SHP77 (cell line): Measurements from ENCODE around the gene MS4A1.
"Not testable (repeated sequence)": the region's sequence is repeated elsewhere in the genome, so short reads cannot be mapped to it uniquely, and the experiment has no call there.

Experiments
- DNase-seq, 2 experiments: peaks; one replicate each; lab custom pipeline; 2025; lab: John Stamatoyannopoulos, UW

Gene MS4A1

GRCh38 chr11:60455531-60456042 lies at the start of gene MS4A1:
TSS of gene MS4A1 (plus strand) at chr11:60455847. CDS start at chr11:60462375, 6,528 bp downstream.
- DNase-seq: no peak

- no peak for DNase-seq
These were observed 35.6 kb upstream of the MS4A1 start for GRCh38 chr11:60420015-60420414.

DNA sequence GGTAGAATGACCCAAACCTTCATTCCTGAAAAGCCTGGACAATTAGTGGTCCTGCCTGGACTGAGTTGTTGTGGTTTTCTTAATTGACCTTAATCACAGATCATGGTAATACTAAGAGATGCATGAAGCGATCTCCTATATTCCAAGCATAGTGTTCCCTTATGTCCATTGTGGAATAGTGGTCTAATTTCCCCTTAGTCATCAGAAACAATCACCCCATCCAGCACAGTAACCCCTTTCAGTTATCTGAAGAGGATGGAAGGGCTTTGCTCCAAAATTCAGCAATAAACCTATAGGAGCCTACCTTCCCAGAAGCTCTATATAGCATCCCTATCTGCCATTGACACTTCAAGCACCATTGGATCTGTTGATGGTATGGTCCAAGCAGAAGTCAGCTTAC lies 33.0 kb upstream of the MS4A1 start:
- no peak for DNase-seq

- DNase-seq: peak; percentile 50 to 64
These were observed 27.1 kb upstream of the MS4A1 start for GRCh38 chr11:60428517-60428916.

DNA sequence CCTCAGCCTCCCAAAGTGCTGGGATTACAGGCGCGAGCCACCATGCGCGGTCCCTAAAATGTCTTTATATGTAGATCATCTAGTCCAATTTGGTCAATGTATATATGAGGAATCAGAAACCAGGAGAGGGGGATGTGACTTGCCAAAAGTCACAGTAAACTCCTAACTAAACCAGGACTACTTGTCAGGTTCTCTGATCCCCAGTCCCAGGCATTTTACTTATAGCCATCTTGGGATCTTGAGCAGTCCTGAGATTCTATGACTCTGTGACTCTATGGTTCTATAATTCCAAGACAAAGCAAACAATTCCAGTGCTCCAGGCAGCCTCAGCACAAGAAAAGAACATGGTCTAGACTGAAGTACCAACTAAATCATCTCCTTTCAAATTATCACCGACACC lies 26.4 kb upstream of the MS4A1 start, which contains the start of gene MS4A5:
TSS of gene MS4A5 (plus strand) at position 301 of the 400 bp plus-strand sequence. CDS start 103 bp downstream, outside the sequence.
- no peak for DNase-seq

DNA sequence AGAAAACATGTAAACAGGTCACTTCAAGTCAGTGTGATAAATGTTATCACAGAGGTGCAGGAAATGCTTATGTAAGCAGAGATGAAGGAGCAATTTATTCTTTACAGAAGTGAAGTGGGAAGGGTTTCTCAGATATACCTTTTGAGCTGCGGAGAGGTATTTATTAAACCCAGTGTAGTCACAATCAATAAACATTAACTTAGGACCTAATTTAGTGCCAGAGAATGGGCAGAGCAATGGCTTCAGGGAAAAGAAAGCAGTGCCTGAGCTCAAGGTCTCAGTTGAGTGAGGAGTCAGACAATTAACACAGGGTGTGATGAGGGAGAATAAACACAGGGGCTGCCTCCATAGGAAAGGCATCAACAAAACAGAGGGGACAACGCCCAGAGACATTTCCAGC lies 24.4 kb upstream of the MS4A1 start:
- no peak for DNase-seq

DNA sequence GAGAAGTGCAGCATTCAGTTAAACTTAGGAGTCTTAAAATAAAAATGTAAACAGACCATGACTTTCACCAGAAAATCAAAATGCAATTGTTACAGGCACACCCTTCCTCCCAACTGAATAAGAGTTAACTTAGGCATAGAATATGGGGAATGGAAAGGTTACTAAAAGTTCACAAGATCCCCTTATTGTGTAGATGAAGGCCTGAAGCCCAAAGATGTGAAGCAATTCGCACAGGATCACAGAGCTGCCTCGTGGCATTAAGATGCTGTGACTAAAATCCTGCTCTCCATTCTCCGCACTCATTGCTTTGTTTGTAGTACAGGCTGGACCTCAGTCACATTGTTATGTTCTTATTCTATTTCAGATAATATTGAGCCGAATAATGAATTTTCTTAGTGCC lies 22.2 kb upstream of the MS4A1 start:
- DNase-seq: no peak

DNA sequence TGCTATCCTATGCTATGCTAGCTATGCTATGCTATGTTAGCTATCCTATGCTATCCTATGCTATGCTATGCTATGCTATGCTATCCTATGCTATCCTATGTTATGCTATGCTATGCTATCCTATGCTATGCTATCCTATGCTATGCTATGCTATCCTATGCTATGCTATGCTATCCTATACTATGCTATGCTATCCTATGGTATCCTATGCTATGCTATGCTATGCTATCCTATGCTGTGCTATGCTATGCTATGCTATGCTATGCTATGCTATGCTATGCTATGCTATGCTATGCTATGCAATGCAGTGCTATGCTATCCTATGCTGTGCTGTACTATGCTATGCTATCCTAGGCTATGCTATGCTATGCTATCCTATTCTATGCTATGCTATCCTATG lies 8.6 kb upstream of the MS4A1 start:
- DNase-seq: no peak

- no peak for DNase-seq
These were observed 7.8 kb upstream of the MS4A1 start for GRCh38 chr11:60447846-60448245.

DNA sequence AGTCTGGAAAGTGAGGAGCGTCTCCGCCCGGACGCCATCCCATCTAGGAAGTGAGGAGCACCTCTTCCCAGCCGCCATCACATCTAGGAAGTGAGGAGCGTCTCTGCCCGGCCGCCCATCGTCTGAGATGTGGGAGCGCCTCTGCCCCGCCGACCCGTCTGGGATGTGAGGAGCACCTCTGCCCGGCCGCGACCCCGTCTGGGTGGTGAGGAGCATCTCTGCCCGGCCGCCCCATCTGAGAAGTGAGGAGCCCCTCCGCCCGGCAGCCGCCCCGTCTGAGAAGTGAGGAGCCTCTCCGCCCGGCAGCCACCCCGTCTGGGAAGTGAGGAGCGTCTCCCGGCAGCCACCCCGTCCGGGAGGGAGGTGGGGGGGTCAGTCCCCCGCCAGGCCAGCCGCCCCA lies 4.5 kb upstream of the MS4A1 start:
- not testable (repeated sequence) for DNase-seq

- no peak for DNase-seq
These were observed 1.4 kb upstream of the MS4A1 start for GRCh38 chr11:60454212-60454611.

- DNase-seq: no peak
These were observed 1.9 kb downstream of the MS4A1 start for GRCh38 chr11:60457576-60457975.

GRCh38 chr11:60459345-60459744 lies 3.7 kb downstream of the MS4A1 start:
- no peak for DNase-seq

DNA sequence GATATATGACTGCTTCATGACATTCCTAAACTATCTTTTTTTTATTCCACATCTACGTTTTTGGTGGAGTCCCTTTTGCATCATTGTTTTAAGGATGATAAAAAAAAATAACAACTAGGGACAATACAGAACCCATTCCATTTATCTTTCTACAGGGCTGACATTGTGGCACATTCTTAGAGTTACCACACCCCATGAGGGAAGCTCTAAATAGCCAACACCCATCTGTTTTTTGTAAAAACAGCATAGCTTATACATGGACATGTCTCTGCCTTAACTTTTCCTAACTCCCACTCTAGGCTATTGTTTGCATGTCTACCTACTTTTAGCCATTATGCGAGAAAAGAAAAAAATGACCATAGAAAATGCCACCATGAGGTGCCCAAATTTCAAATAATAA lies 13.2 kb downstream of the MS4A1 start:
- DNase-seq: no peak

DNA sequence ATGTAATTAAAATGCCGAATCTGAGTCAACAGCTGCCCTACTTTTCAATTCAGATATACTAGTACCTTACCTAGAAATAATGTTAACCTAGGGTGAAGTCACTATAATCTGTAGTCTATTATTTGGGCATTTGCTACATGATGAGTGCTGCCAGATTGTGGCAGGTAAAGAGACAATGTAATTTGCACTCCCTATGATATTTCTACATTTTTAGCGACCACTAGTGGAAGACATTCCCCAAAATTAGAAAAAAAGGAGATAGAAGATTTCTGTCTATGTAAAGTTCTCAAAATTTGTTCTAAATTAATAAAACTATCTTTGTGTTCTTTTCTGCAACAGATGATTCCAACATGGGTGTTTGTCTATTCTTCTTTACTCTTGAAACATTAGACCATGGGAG lies 14.1 kb downstream of the MS4A1 start:
- DNase-seq: no peak

DNA sequence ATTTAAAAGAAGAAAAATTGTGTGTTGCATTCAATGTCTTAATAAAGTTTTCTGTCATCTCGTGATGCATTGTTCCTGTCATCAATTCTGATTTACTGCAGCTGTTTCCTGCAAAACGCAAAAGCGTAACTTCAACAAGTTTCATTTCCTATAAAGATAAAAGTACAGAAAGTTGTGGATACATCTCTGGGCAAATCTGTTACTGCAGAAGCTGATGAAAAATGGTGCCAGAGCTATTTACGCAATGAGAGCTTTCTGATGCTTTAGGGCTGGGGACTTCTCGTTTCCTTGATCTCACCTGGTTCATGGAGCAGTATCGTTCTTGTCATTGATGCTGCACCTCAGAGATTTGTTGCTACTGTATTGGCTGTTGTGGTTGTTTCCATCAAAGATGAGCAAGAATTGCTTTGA lies 21.4 kb downstream of the MS4A1 start:
- no peak for DNase-seq

DNA sequence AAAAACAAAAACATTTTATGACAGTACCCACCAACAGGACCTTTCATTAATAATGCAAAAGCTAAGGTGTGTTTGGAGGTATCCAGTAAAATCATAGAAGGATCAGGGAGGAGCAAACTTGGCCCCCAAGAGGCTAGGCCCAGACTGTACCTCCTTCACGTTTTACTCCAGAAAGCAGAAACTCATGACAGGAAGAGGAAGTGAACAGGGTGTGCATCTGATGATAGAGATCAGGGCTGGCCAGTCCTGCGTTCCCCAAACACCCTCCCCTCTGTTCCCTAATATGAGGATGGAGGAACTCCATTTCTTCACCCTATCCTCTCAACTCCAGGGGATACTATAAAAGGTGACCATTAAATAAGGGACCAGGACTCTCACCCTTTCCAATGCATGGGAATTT lies 26.7 kb downstream of the MS4A1 start:
- DNase-seq: no peak

GRCh38 chr11:60485987-60486386 lies 30.3 kb downstream of the MS4A1 start:
- DNase-seq: no peak

DNA sequence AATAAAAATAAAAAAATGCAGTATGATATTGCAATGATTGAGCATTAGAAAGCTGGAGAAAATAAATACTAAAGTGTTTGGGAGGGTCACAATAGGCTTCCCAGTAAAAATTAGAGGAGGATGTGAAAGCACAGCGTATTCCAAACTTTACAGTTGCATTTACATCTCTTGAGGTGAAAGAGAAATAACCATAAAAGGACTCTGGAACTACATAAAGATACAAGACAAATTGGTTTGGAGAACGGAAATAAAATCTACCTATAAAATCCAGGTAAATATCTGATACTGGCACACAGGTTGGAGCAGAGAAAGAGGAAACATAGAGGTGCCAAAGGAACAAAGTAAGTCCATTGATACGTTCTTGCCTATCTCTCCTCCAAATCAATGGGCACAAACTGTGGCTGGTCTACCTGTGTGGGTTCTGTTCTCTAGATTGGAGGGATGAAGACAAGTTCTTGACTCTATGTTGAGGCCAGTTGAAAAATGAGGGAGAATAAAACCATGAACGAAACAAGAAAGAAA lies 36.9 kb downstream of the MS4A1 start, which contains the start of gene MS4A12:
TSS of gene MS4A12 (plus strand) at position 291 of the 522 bp plus-strand sequence. CDS start 4,541 bp downstream, outside the sequence.
- DNase-seq: no peak

GRCh38 chr11:60493454-60493853 lies 37.8 kb downstream of the MS4A1 start:
- DNase-seq: no peak

- DNase-seq: no peak
These were observed 42.8 kb downstream of the MS4A1 start for GRCh38 chr11:60498399-60498798.

GRCh38 chr11:60498853-60499252 lies 43.2 kb downstream of the MS4A1 start:
- no peak for DNase-seq

- DNase-seq: no peak
These were observed 44.7 kb downstream of the MS4A1 start for GRCh38 chr11:60500276-60500910.
